Right cardiac atrium (tissue), 5 donors: ENCODE results near the gene SIMC1. TPM values are rescaled to one million over a fixed set of nuclear protein-coding genes. Genes with fewer than 3 reads are reported as not detected.
"Not testable (repeated sequence)": the region's sequence is repeated elsewhere in the genome, so short reads cannot be mapped to it uniquely, and the experiment has no call there.

Experiments used
- ATAC-seq, 2 donors: fragments of 200-7000 bp; cut with Tn5 transposase; one replicate each; pipeline versions ENCODE4 v1.8.0 to v1.9.1; 2020; ENCODE audit warnings: moderate library complexity in 2 of 2, mild to moderate bottlenecking in 1 of 2
- DNase-seq, 3 donors: peaks; one replicate each; pipeline ENCODE4 v3.0.0-alpha.2; 2020
- H3K27ac ChIP-seq: one replicate; pipeline ENCODE4 v1.5.1; 2013; ENCODE audit warnings: mild to moderate bottlenecking, low read length, control low read depth, moderate library complexity
- H3K27me3 ChIP-seq: one replicate; pipeline ENCODE4 v1.6.1; 2013; ENCODE audit not compliant: control insufficient read depth, insufficient read depth
- H3K4me1 ChIP-seq: one replicate; pipeline ENCODE4 v1.6.1; 2013; ENCODE audit warnings: low read length; ENCODE audit not compliant: control insufficient read depth, insufficient read depth
- H3K4me3 ChIP-seq: one replicate; pipeline ENCODE4 v1.5.1; 2013; ENCODE audit warnings: low read length, control low read depth
- H3K9me3 ChIP-seq: one replicate; pipeline ENCODE4 v1.6.1; 2013; ENCODE audit warnings: low read length; ENCODE audit not compliant: control insufficient read depth
- WGBS: extraction: QIAGEN DNeasy Blood & Tissue Kit; methylation state at CpG from one replicate; pipeline ENCODE4 v1.1.7; 2013; 5-methylcytosine and 5-hydroxymethylcytosine counted together
- intact Hi-C, 4 donors: fragments of 100-400 bp; cut with DNase I; formaldehyde crosslinking; loops; one replicate each; pipeline versions ENCODE4 v1.11.0 to v1.14.0; 2022 to 2023
- polyA plus RNA-seq: library from polyadenylated mRNA; stranded (reverse); fragments of 200-250 nt; gene quantifications from one replicate; pipeline ENCODE4 v1.2.3, GENCODE V29; 2013
- total RNA-seq, 4 donors: library from RNA; stranded (reverse); fragmentation: NEBNext Ultra II Directional; extraction: Animal tissue kit (Norgen Biotek cat#: 25700); gene quantifications; one replicate each; pipeline ENCODE4 v1.2.1, GENCODE V29; 2021
- donor health status: healthy with polysubstance abuse.
- donor health status: DM: no; HTN: yes; CAD: no.
- donor health status: DM: no; HTN: no; CAD: no.
- donor health status: DM: no; HTN: yes; CAD: no; lungs with severe emphysema.
- donor health status: DM: yes; HTN: yes; CAD: no.

Gene SIMC1
- total and polyA plus RNA-seq, 5 donors: 4.0 to 9.7 (median 8.8) TPM

DNA sequence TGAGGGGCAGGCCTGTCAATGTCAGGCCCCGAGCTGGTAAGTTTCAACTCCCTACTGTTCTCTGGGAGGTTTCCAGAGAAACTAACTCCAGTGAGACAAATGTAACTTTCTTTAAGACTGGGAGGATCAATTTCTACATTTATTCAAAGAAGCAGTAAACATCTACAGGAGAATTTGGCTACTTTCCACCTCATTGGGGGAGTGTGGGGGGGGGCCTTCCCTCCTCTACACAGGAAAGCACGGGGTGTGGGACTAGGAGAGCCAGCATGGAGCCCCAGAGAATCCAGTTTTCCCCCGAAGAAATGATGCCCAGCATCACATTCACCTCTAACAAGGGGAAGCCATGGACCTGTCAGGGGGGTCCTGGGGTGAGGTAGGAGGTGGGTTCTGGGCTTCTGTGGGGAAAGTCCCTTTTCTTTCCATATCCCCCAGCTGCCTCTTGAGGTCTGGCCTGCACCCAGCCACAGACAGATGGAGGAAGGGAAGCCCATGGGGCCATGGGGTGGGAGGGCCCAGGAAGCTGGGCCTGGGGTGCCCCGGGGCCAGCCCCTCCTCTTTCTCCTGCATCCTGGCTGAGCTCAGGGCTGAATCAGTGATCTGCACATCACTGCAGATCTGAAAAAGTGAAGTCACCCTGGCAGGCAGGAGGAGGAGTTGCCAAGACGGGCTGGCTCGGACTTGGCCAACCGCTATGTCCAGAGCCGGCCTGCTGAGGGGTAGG, 42.6 kb upstream of the SIMC1 start:
- H3K4me3 ChIP-seq, intact Hi-C loops, H3K4me1 ChIP-seq, H3K27me3 ChIP-seq, H3K27ac ChIP-seq, H3K9me3 ChIP-seq, ATAC-seq, DNase-seq: not testable (repeated sequence)
- 58% methylated on average over 7 of the region's 8 CpGs for whole genome bisulfite sequencing

DNA sequence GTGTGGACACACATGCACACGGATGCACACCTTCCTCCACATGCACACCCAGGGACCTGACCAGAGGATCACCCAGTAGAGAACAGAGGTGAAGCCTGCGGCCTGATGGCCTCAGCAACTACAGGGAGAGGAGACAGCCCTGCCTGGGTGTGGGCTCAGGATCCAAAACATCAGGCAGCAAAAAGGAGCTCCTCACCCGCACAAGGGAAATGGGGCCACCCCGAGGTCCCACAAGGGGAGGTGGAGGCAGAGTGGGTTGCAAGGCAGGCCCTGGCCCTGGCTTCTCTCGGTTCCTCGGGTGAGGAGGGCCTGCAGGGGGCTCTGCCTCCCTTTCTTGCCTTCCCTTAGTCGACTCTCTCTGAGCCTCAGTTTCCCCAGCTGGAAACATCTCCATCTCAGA, 41.4 kb upstream of the SIMC1 start:
- H3K27me3 ChIP-seq, H3K4me3 ChIP-seq, ATAC-seq, H3K9me3 ChIP-seq, H3K4me1 ChIP-seq, intact Hi-C loops, H3K27ac ChIP-seq, DNase-seq: not testable (repeated sequence)
- WGBS: 75% methylated on average over 6 of the region's 7 CpGs

DNA sequence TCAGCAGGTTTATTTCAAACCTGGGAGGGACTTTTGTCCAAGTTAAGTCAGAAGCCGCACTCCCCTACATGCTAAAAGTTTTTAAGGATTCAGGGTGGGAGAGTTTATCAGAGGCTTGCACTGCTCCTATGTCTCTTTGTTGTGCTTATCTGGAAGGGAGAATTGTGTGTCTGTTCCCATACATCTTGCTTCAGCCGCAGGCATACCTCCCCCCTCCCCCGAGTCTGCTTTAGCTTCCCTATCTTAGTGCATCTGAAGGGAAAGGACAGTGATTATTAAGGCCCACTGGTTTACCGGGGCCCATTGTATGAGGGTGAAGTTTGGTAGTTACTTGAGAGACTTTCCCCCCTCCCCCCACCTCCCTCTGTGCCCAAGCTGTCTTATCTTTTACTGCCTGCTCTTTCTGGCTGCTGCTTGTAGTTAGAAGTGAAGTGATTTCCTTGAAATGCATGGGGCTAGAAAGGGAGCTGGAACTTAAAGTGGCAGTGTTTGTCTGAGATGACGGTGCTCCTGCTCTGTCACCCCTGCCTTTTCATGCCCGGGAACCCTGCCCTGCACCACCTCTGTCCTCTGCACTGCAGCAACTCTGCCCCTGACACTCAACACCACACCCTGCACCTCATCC, 40.9 kb upstream of the SIMC1 start:
- intact Hi-C loops, H3K9me3 ChIP-seq, ATAC-seq, H3K27ac ChIP-seq, H3K27me3 ChIP-seq, H3K4me3 ChIP-seq, H3K4me1 ChIP-seq, DNase-seq: not testable (repeated sequence)
- WGBS: 29% methylated on average over 6 of the region's 6 CpGs

DNA sequence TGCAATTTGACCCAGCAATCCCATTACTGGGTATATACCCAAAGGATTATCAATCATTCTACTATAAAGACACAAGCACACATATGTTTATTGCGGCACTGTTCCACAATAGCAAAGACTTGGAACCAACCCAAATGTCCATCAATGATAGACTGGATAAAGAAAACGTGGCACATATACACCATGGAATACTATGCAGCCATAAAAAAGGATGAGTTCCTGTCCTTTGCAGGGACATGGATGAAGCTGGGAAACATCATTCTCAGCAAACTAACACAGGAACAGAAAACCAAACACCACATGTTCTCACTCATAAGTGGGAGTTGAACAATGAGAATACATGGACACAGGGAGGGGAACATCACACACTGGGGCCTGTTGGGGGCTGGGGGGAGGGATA, 39.9 kb upstream of the SIMC1 start:
- H3K4me3 ChIP-seq, H3K27me3 ChIP-seq, H3K4me1 ChIP-seq, DNase-seq, ATAC-seq, intact Hi-C loops, H3K9me3 ChIP-seq, H3K27ac ChIP-seq: not testable (repeated sequence)
- 54% methylated on average over 1 of the region's 2 CpGs for WGBS

DNA sequence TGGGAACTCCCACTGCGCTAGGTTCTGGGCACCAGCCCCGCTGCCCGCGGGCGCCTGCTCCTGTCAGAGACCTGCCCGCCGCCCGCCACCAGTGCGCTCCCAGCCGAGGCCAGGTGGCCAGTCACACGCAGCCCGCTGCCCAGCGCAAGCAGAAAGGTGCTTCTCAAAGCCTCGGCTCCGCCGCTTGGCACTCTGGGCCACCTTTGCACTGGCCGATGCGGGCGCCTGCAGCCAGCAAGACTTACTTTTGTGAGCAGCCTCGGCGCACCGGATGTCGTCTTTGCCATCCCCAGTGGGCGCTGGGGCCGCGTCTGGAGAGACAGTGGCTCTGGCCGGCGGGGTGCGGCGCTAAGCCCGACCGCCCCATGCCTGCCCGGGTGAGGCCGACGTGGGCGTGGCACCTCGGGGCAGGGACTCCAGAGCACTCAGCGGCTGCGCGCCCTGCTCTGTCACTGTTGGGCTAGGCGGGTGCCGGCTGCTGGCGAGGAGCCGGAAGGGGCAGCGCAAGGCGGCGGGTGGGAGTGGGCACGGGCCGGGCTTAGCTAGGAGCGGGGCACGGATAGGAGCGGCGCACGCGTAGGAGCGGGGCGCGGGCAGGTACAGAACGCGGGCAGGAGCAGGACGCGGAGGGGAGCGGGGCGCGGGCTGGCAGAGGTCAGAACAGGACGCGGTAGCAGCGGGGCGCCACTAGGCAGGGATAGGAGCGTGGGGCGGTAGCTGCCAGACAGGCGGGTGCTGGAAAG, 39.1 kb upstream of the SIMC1 start:
- DNase-seq, H3K27me3 ChIP-seq, H3K4me1 ChIP-seq, H3K9me3 ChIP-seq, H3K4me3 ChIP-seq, H3K27ac ChIP-seq, intact Hi-C loops: not testable (repeated sequence)
- WGBS: 2% methylated on average over 71 of the region's 72 CpGs
- peak; percentile 70 to 77 for ATAC-seq

GRCh38 chr5:176199803-176200399, 38.3 kb upstream of the SIMC1 start:
- 14% methylated on average over 9 of the region's 9 CpGs for WGBS
- H3K27me3 ChIP-seq, intact Hi-C loops, H3K27ac ChIP-seq, H3K4me3 ChIP-seq, DNase-seq, H3K4me1 ChIP-seq, H3K9me3 ChIP-seq, ATAC-seq: not testable (repeated sequence)

- DNase-seq: no peak
- 93% methylated on average over 8 of the region's 8 CpGs for WGBS
Observed at GRCh38 chr5:176201811-176202210, 36.4 kb upstream of the SIMC1 start.

GRCh38 chr5:176203086-176203485, 35.1 kb upstream of the SIMC1 start:
- WGBS: 74% methylated on average over 8 of the region's 8 CpGs
- Histone ChIP-seq H3K27me3 (no peaks in the 10 kb centered on the region), H3K4me3 (no peak overlapping the region), H3K9me3 (no peaks in the 10 kb centered on the region), H3K27ac (no peak overlapping the region), H3K4me1 (no peaks in the 10 kb centered on the region)
- ATAC-seq: no peak
- intact Hi-C loops: no loop called here
- no peak for DNase-seq

More at GRCh38 chr5:176201811-176202210, 36.4 kb upstream of the SIMC1 start:
- intact Hi-C loops: no loop called here
- H3K27ac ChIP-seq: no peak overlapping the region
- no peak overlapping the region for H3K4me3 ChIP-seq
- no peak for ATAC-seq
- no peaks in the 10 kb centered on the region for H3K4me1 ChIP-seq
- no peaks in the 10 kb centered on the region for H3K27me3 ChIP-seq
- no peaks in the 10 kb centered on the region for H3K9me3 ChIP-seq

- ATAC-seq, H3K4me3 ChIP-seq, H3K9me3 ChIP-seq, H3K27ac ChIP-seq, intact Hi-C loops, H3K27me3 ChIP-seq, DNase-seq, H3K4me1 ChIP-seq: not testable (repeated sequence)
- 81% methylated on average over 10 of the region's 10 CpGs for WGBS
Observed at GRCh38 chr5:176203535-176203934, 34.7 kb upstream of the SIMC1 start.

DNA sequence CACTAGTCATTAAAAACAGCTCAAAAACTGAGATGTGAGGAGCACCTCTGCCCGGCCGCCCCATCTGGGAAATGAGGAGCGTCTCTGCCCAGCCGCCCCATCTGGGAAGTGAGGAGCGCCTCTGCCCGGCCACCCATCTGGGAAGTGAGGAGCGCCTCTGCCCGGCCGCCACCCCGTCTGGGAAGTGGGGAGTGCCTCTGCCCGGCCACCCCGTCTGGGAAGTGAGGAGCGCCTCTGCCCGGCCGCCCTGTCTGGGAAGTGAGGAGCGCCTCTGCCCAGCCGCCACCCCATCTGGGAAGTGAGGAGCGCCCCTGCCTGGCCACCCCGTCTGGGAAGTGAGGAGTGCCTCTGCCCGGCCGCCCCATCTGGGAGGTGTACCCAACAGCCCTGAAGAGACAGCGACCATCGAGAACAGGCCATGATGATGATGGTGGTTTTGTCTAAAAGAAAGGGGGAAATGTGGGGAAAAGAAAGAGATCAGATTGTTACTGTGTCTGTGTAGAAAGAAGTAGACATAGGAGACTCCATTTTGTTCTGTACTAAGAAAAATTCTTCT, 23.7 kb upstream of the SIMC1 start:
- WGBS: 87% methylated on average over 23 of the region's 23 CpGs
- H3K9me3 ChIP-seq, H3K4me1 ChIP-seq, H3K4me3 ChIP-seq, DNase-seq, H3K27me3 ChIP-seq, ATAC-seq, H3K27ac ChIP-seq, intact Hi-C loops: not testable (repeated sequence)
